H1 (cell line): Measurements from ENCODE around the gene VGLL1. TPM values are rescaled to one million over a fixed set of nuclear protein-coding genes. Genes with fewer than 3 reads are reported as not detected.

Source experiments
- CTCF ChIA-PET: fragments of 300-600 bp; sonication (Branson Sonifier 250); formaldehyde crosslinking; loops from one replicate; lab custom pipeline; 2021; ENCODE audit not compliant: partially characterized antibody; lab: Charles Lee
- POLR2A ChIA-PET: fragments of 300-600 bp; sonication (Branson Sonifier 250); formaldehyde crosslinking; loops from one replicate; lab custom pipeline; 2021; ENCODE audit warnings: inconsistent platforms; ENCODE audit not compliant: partially characterized antibody; lab: Charles Lee
- DNase-seq, 2 experiments: peaks; one replicate each; pipeline versions ENCODE4 v3.0.0 to v3.0.0-alpha.2; 2010 to 2022; ENCODE audit warnings: low spot score in 2 of 2, low read depth in 1 of 2, mixed read lengths in 1 of 2
- FAIRE-seq: peaks from 2 replicates; lab custom pipeline; 2011; peaks lifted over from hg19 to GRCh38; lab: Jason Lieb, UNC
- H2AFZ ChIP-seq: 2 replicates; pipeline ENCODE4 v1.8.1; 2012; ENCODE audit warnings: low read length, inconsistent platforms
- H2AK5ac ChIP-seq: 2 replicates; pipeline ENCODE4 v1.6.1; 2013; ENCODE audit warnings: low read depth, low read length
- H2BK120ac ChIP-seq: replicated peaks from 2 replicates; pipeline ENCODE3; 2013; ENCODE audit warnings: low read depth, low read length, inconsistent platforms
- H2BK12ac ChIP-seq: 2 replicates; pipeline ENCODE4 v1.6.1; 2013; ENCODE audit warnings: low read depth, low read length
- H2BK15ac ChIP-seq: 2 replicates; pipeline ENCODE4 v1.6.1; 2013; ENCODE audit warnings: low read length
- H2BK20ac ChIP-seq: 2 replicates; pipeline ENCODE4 v1.6.1; 2013; ENCODE audit warnings: low read length
- H2BK5ac ChIP-seq: 2 replicates; pipeline ENCODE4 v1.6.1; 2013; ENCODE audit warnings: low read depth, low read length
- H3K14ac ChIP-seq: 2 replicates; pipeline ENCODE4 v1.6.1; 2013; ENCODE audit warnings: inconsistent platforms; ENCODE audit not compliant: insufficient read length
- H3K18ac ChIP-seq: 2 replicates; pipeline ENCODE4 v1.6.1; 2013; ENCODE audit warnings: low read length; ENCODE audit errors: extremely low read depth
- H3K23ac ChIP-seq: 2 replicates; pipeline ENCODE4 v1.6.1; 2013; ENCODE audit warnings: inconsistent platforms; ENCODE audit not compliant: insufficient read length
- H3K23me2 ChIP-seq: 2 replicates; pipeline ENCODE4 v1.6.1; 2013; ENCODE audit warnings: low read depth, low read length
- H3K27ac ChIP-seq: 2 replicates; pipeline ENCODE4 v1.6.1; 2011; ENCODE audit warnings: low read depth, low read length, inconsistent platforms
- H3K27me3 ChIP-seq, 4 experiments: replicated peaks in 1 of 4; 1 replicate in 1 of 4; 2 replicates in 3 of 4; pipeline versions ENCODE4 v1.6.1 to v1.8.1; 2011 to 2013; ENCODE audit warnings: low read length in 3 of 4, mild to moderate bottlenecking in 3 of 4, inconsistent platforms in 2 of 4, mixed read lengths in 2 of 4, moderate library complexity in 1 of 4; ENCODE audit not compliant: control insufficient read depth in 3 of 4, insufficient read depth in 3 of 4; ENCODE audit errors: extremely low read depth in 1 of 4
- H3K36me3 ChIP-seq, 4 experiments: 2 replicates each; pipeline versions ENCODE4 v1.6.1 to v1.8.1; 2011 to 2013; ENCODE audit warnings: mild to moderate bottlenecking in 4 of 4, low read length in 3 of 4, moderate library complexity in 2 of 4, control low read depth in 1 of 4, inconsistent platforms in 1 of 4; ENCODE audit not compliant: insufficient read depth in 4 of 4, control insufficient read depth in 2 of 4
- H3K4ac ChIP-seq: replicated peaks from 2 replicates; pipeline ENCODE3; 2013; ENCODE audit warnings: low read length, low read depth, mixed read lengths, inconsistent platforms; ENCODE audit not compliant: insufficient read length
- H3K4me1 ChIP-seq, 4 experiments: replicated peaks in 1 of 4; 1 replicate in 1 of 4; 2 replicates in 3 of 4; pipeline versions ENCODE4 v1.6.1 to v1.8.1; 2011 to 2013; ENCODE audit warnings: low read length in 3 of 4, inconsistent platforms in 2 of 4, mixed read lengths in 1 of 4; ENCODE audit not compliant: insufficient read depth in 4 of 4, control insufficient read depth in 3 of 4
- H3K4me2 ChIP-seq, 2 experiments: 2 replicates each; pipeline versions ENCODE4 v1.6.1 to v1.8.1; 2011 to 2013; ENCODE audit warnings: low read depth in 2 of 2, low read length in 2 of 2, control low read depth in 1 of 2, inconsistent platforms in 1 of 2, mild to moderate bottlenecking in 1 of 2; ENCODE audit not compliant: insufficient read depth in 1 of 2
- H3K4me3 ChIP-seq, 4 experiments: fragments of 200-600, 300-600 bp in 1 of 4; sonication (generic), shearing (Covaris generic), sonication (Bioruptor Twin) in 1 of 4; 2 replicates each; pipeline versions ENCODE4 v1.5.1 to v1.8.1; 2011 to 2016; ENCODE audit warnings: low read length in 4 of 4, low read depth in 3 of 4, control low read depth in 2 of 4, inconsistent platforms in 2 of 4, mild to moderate bottlenecking in 2 of 4, mixed read lengths in 1 of 4, moderate library complexity in 1 of 4; ENCODE audit not compliant: insufficient read depth in 2 of 4; ENCODE audit errors: extremely low read depth in 1 of 4
- H3K56ac ChIP-seq: replicated peaks from 2 replicates; pipeline ENCODE3; 2013; ENCODE audit warnings: low read depth, mild to moderate bottlenecking, mixed read lengths, low read length, inconsistent platforms; ENCODE audit not compliant: insufficient read length
- H3K79me1 ChIP-seq: 2 replicates; pipeline ENCODE4 v1.6.1; 2013; ENCODE audit warnings: low read depth, low read length, control low read depth
- H3K79me2 ChIP-seq, 2 experiments: 2 replicates each; pipeline versions ENCODE4 v1.6.1 to v1.8.1; 2012 to 2013; ENCODE audit warnings: low read length in 2 of 2, mild to moderate bottlenecking in 2 of 2, inconsistent platforms in 1 of 2; ENCODE audit not compliant: insufficient read depth in 2 of 2, control insufficient read depth in 1 of 2
- H3K9ac ChIP-seq, 4 experiments: replicated peaks in 1 of 4; 1 replicate in 1 of 4; 2 replicates in 3 of 4; pipeline versions ENCODE4 v1.6.1 to v1.8.1; 2011 to 2013; ENCODE audit warnings: low read depth in 3 of 4, low read length in 3 of 4, control low read depth in 2 of 4, mild to moderate bottlenecking in 2 of 4, moderate library complexity in 2 of 4, inconsistent platforms in 1 of 4; ENCODE audit errors: extremely low read depth in 1 of 4
- H3K9me3 ChIP-seq, 2 experiments: 2 replicates each; pipeline versions ENCODE4 v1.6.1 to v1.8.1; 2012 to 2013; ENCODE audit warnings: mild to moderate bottlenecking in 2 of 2, moderate library complexity in 2 of 2, control low read depth in 1 of 2, inconsistent platforms in 1 of 2, low read depth in 1 of 2, low read length in 1 of 2, mixed read lengths in 1 of 2; ENCODE audit not compliant: insufficient read depth in 2 of 2
- H4K20me1 ChIP-seq, 2 experiments: replicated peaks in 1 of 2; 2 replicates each; pipeline versions ENCODE3 to v1.8.1; 2011 to 2013; ENCODE audit warnings: inconsistent platforms in 2 of 2, low read length in 2 of 2, mild to moderate bottlenecking in 1 of 2; ENCODE audit not compliant: insufficient read depth in 2 of 2, control insufficient read depth in 1 of 2
- H4K5ac ChIP-seq: 2 replicates; pipeline ENCODE4 v1.6.1; 2013; ENCODE audit warnings: low read length, low read depth, mixed read lengths, inconsistent platforms; ENCODE audit not compliant: insufficient read length
- H4K8ac ChIP-seq: 2 replicates; pipeline ENCODE4 v1.8.0; 2013; ENCODE audit warnings: mild to moderate bottlenecking, moderate library complexity, low read length, inconsistent platforms; ENCODE audit not compliant: insufficient read depth; ENCODE audit errors: extremely low read depth
- H4K91ac ChIP-seq: replicated peaks from 2 replicates; pipeline ENCODE3; 2013; ENCODE audit warnings: low read length, mixed read lengths, inconsistent platforms; ENCODE audit not compliant: insufficient read length
- CREB1 ChIP-seq: IDR thresholded peaks from 2 replicates; pipeline ENCODE4 v1.6.1; 2012; ENCODE audit warnings: inconsistent platforms
- EP300 ChIP-seq, 2 experiments: IDR thresholded peaks; 1 replicate in 1 of 2; 2 replicates in 1 of 2; pipeline ENCODE4 v1.6.1; 2011 to 2012; ENCODE audit warnings: low read depth in 2 of 2, low read length in 2 of 2, mild to moderate bottlenecking in 2 of 2, borderline replicate concordance in 1 of 2, inconsistent platforms in 1 of 2, moderate library complexity in 1 of 2
- JUND ChIP-seq: IDR thresholded peaks from 2 replicates; pipeline ENCODE4 v1.6.1; 2011; ENCODE audit warnings: mild to moderate bottlenecking, improper control_type of control experiment, low read length
- POLR2A ChIP-seq, 2 experiments: IDR thresholded peaks; 1 replicate in 1 of 2; 2 replicates in 1 of 2; pipeline ENCODE4 v1.6.1; 2011; ENCODE audit warnings: low read depth in 2 of 2, low read length in 2 of 2, mild to moderate bottlenecking in 2 of 2; ENCODE audit errors: control extremely low read depth in 1 of 2
- YY1 ChIP-seq: IDR thresholded peaks from 2 replicates; pipeline ENCODE4 v1.6.1; 2011; ENCODE audit warnings: low read depth, mild to moderate bottlenecking, low read length
- WGBS, 2 experiments: shearing (Covaris generic) in 1 of 2; methylation state at CpG; one replicate each; pipeline versions ENCODE4 v1.1.6 to v1.1.7; 2013 to 2015; ENCODE audit warnings: low lambda C conversion rate in 2 of 2, mixed read lengths in 2 of 2, inconsistent platforms in 1 of 2, low coverage in 1 of 2, missing lambda C conversion rate in 1 of 2; ENCODE audit not compliant: insufficient replicate concordance in 2 of 2, insufficient coverage in 1 of 2, insufficient read length in 1 of 2; ENCODE audit errors: extremely low coverage in 1 of 2, missing lambda C conversion rate in 1 of 2; 5-methylcytosine and 5-hydroxymethylcytosine counted together
- polyA plus RNA-seq, 7 experiments: library from polyadenylated mRNA; depleted of rRNA in 3 of 7; stranded (reverse) in 5 of 7; unstranded in 2 of 7; fragments of >200 nt in 5 of 7; fragments of 200-250 nt in 2 of 7; gene quantifications; 1 replicate in 5 of 7; 2 replicates in 1 of 7; 4 replicates in 1 of 7; pipeline versions ENCODE4 v1.2.1 to v1.2.3, GENCODE V29; 2011 to 2013; ENCODE audit warnings: missing spikeins in 2 of 7, mixed read lengths in 2 of 7
- total RNA-seq: library from RNA; stranded (reverse); fragmentation: NEBNext Ultra II Directional; extraction: Animal tissue kit (Norgen Biotek cat#: 25700); gene quantifications from 2 replicates; pipeline ENCODE4 v1.2.1, GENCODE V29; 2021

The VGLL1 gene
- total and polyA plus RNA-seq, 2 of the 8 experiments (the other 6 are each of a cell fraction or from before 2014, with no cell fraction given), result not detected

- WGBS, 2 experiments, result 95% methylated on average over 5 of the region's 5 CpGs; no CpG with 5 or more reads in 1 of the 2 experiments
- Histone ChIP-seq H3K4me3 (no peak overlapping the region), H2AFZ (no peak overlapping the region), H3K4ac (no peak overlapping the region), H3K4me1 (no peaks in the 10 kb centered on the region), H3K18ac (no peak overlapping the region), H3K14ac (no peak overlapping the region), H3K79me2 (no peaks in the 10 kb centered on the region), H4K20me1 (no peaks in the 10 kb centered on the region), H3K79me1 (no peaks in the 10 kb centered on the region), H2BK15ac (no peak overlapping the region), H3K27ac (no peak overlapping the region), H3K27me3 (no peaks in the 10 kb centered on the region), H2BK12ac (no peak overlapping the region), H3K23me2 (no peaks in the 10 kb centered on the region), H2BK120ac (no peak overlapping the region), H3K23ac (no peak overlapping the region), H2AK5ac (no peak overlapping the region), H4K5ac (no peak overlapping the region), H4K91ac (no peak overlapping the region), H3K56ac (no peak overlapping the region), H2BK20ac (no peak overlapping the region), H3K4me2 (no peak overlapping the region), H4K8ac (no peak overlapping the region), H3K9ac (no peak overlapping the region), H3K9me3 (no peaks in the 10 kb centered on the region), H3K36me3 (no peaks in the 10 kb centered on the region), H2BK5ac (no peak overlapping the region)
- DNase-seq, result no peak
- no peak for FAIRE-seq
- ChIA-PET CTCF (no interaction called here), POLR2A (no interaction called here)
- TF ChIP-seq CREB1 (no peak), EP300 (IDR thresholded peaks at IDR 0.05; ENCODE audit: borderline replicate concordance in 1 of 2, low read depth in 2 of 2, low read length in 2 of 2) (no peak), JUND (no peak), POLR2A (IDR thresholded peaks at IDR 0.05; ENCODE audit: control extremely low read depth in 1 of 2, low read depth in 2 of 2, low read length in 2 of 2) (no peak), YY1 (no peak)
These were observed 17.2 kb downstream of the VGLL1 start for GRCh38 chrX:136549226-136549625.
